HepG2 (cell line): ENCODE data around the gene CISTR. TPM values are rescaled to one million over a fixed set of nuclear protein-coding genes. Genes with fewer than 3 reads are reported as not detected.
A peak's percentile ranks its signal among the peaks of the same experiment; 100 is the strongest.

Experiments used
- ATAC-seq: fragments of 200-7000 bp; cut with Tn5 transposase; 3 replicates; pipeline ENCODE4 v1.9.1; 2020; ENCODE audit warnings: mild to moderate bottlenecking, moderate library complexity
- BruUV-seq: library from RNA; stranded (reverse); fragments of 400-500 nt; replicated peaks from 2 replicates; lab custom pipeline; 2021; lab: Mats Ljungman, UMichigan
- CTCF ChIA-PET: fragments of 300-600 bp; formaldehyde crosslinking; extraction: SDS; loops from one replicate; lab custom pipeline; 2021; ENCODE audit warnings: low total read pairs, inconsistent platforms, low intra/inter-chr PET ratio; lab: Yijun Ruan, JAX
- POLR2A ChIA-PET: fragments of 350-600 bp; sonication (Branson Sonifier 250); formaldehyde crosslinking; loops from one replicate; lab custom pipeline; 2020; ENCODE audit warnings: antibody characterized with exemption, inconsistent platforms; lab: Yijun Ruan, JAX
- DNase-seq: peaks from one replicate; pipeline ENCODE4 v3.0.0-alpha.2; 2015; ENCODE audit warnings: low spot score
- FAIRE-seq: peaks from 3 replicates; lab custom pipeline; 2011; peaks lifted over from hg19 to GRCh38; lab: Jason Lieb, UNC
- H2AFZ ChIP-seq: one replicate; pipeline ENCODE4 v1.6.1; 2011; ENCODE audit warnings: low read length, inconsistent platforms
- H3K27ac ChIP-seq: fragments of 300-600 bp; 3 replicates; pipeline ENCODE4 v1.8.0; 2011; ENCODE audit warnings: mixed run types, mild to moderate bottlenecking, mixed read lengths, low read length, inconsistent platforms; ENCODE audit not compliant: insufficient read depth; ENCODE audit errors: extremely low read length
- H3K27me3 ChIP-seq, 2 experiments: fragments of 200-600 bp in 1 of 2; 2 replicates in 1 of 2; 3 replicates in 1 of 2; pipeline versions ENCODE4 v1.6.0 to v1.8.0; 2011; ENCODE audit warnings: low read length in 2 of 2, mild to moderate bottlenecking in 2 of 2, moderate library complexity in 2 of 2, inconsistent platforms in 1 of 2; ENCODE audit not compliant: insufficient read depth in 2 of 2, control insufficient read depth in 1 of 2
- H3K36me3 ChIP-seq, 2 experiments: fragments of 200-600 bp in 1 of 2; replicated peaks in 1 of 2; 2 replicates in 1 of 2; 3 replicates in 1 of 2; pipeline versions ENCODE4 v1.5.1 to v1.8.0; 2011; ENCODE audit warnings: low read length in 2 of 2, inconsistent platforms in 1 of 2; ENCODE audit not compliant: insufficient read depth in 2 of 2, control insufficient read depth in 1 of 2
- H3K4me1 ChIP-seq: 2 replicates; pipeline ENCODE4 v1.5.1; 2012; ENCODE audit warnings: low read length, inconsistent platforms; ENCODE audit not compliant: insufficient read depth
- H3K4me2 ChIP-seq: 2 replicates; pipeline ENCODE4 v1.6.0; 2011; ENCODE audit warnings: low read depth, low read length, inconsistent platforms
- H3K4me3 ChIP-seq, 3 experiments: fragments of 200-600 bp in 1 of 3; sonication (generic), shearing (Covaris generic) in 1 of 3; replicated peaks in 1 of 3; 2 replicates each; pipeline ENCODE4 v1.5.1; 2011 to 2016; ENCODE audit warnings: low read length in 3 of 3, inconsistent platforms in 2 of 3, low read depth in 2 of 3, mild to moderate bottlenecking in 2 of 3, control low read depth in 1 of 3, mixed read lengths in 1 of 3; ENCODE audit not compliant: insufficient read depth in 1 of 3
- H3K79me2 ChIP-seq: one replicate; pipeline ENCODE4 v1.6.1; 2011; ENCODE audit warnings: low read length, inconsistent platforms; ENCODE audit not compliant: insufficient read depth
- H3K9ac ChIP-seq: 2 replicates; pipeline ENCODE4 v1.6.0; 2011; ENCODE audit warnings: mild to moderate bottlenecking, low read depth, low read length, inconsistent platforms; ENCODE audit not compliant: insufficient read depth
- H3K9me3 ChIP-seq: 2 replicates; pipeline ENCODE4 v1.5.1; 2012; ENCODE audit warnings: mild to moderate bottlenecking, low read length
- H4K20me1 ChIP-seq: 2 replicates; pipeline ENCODE4 v1.6.0; 2011; ENCODE audit warnings: inconsistent platforms, mild to moderate bottlenecking, low read length, moderate library complexity; ENCODE audit not compliant: insufficient read depth
- FOXJ3 ChIP-seq: sonication (generic); formaldehyde crosslinking; IDR thresholded peaks from 2 replicates; pipeline ENCODE4 v1.4.0; 2020; ENCODE audit warnings: missing genetic modification reagents, mild to moderate bottlenecking, borderline replicate concordance
- GTF2F1 ChIP-seq: fragments of 150-350 bp; IDR thresholded peaks from 2 replicates; pipeline ENCODE4 v1.6.1; 2014; ENCODE audit warnings: low read length
- NFIB ChIP-seq: sonication (generic); formaldehyde crosslinking; IDR thresholded peaks from 2 replicates; pipeline ENCODE4 v1.9.0; 2021; ENCODE audit warnings: missing genetic modification reagents, mild to moderate bottlenecking, borderline replicate concordance
- RBAK ChIP-seq: sonication (generic); formaldehyde crosslinking; IDR thresholded peaks from 2 replicates; pipeline ENCODE4 v1.5.1; 2020; ENCODE audit warnings: mild to moderate bottlenecking, missing genetic modification reagents
- SAP130 ChIP-seq: IDR thresholded peaks from 2 replicates; pipeline ENCODE4 v1.6.1; 2016; ENCODE audit warnings: low read depth
- SETDB1 ChIP-seq: sonication (generic); formaldehyde crosslinking; IDR thresholded peaks from 2 replicates; pipeline ENCODE4 v1.5.1; 2020; ENCODE audit warnings: missing genetic modification reagents, mild to moderate bottlenecking, borderline replicate concordance
- SSRP1 ChIP-seq: IDR thresholded peaks from 2 replicates; pipeline ENCODE4 v1.6.1; 2016; ENCODE audit warnings: control low read depth
- ZNF547 ChIP-seq: sonication (generic); formaldehyde crosslinking; IDR thresholded peaks from 2 replicates; pipeline ENCODE4 v1.5.1; 2020; ENCODE audit warnings: mild to moderate bottlenecking, missing genetic modification reagents
- ZNF879 ChIP-seq: sonication (generic); formaldehyde crosslinking; IDR thresholded peaks from 2 replicates; pipeline ENCODE4 v1.8.1; 2023; ENCODE audit warnings: missing genetic modification reagents
- WGBS: methylation state at CpG from one replicate; pipeline ENCODE4 v1.1.6; 2017; ENCODE audit warnings: low lambda C conversion rate; 5-methylcytosine and 5-hydroxymethylcytosine counted together
- in situ Hi-C: cut with HindIII; loops from 2 replicates; pipeline ENCODE4 v1.10.0; 2017; ENCODE audit warnings: low pct_unique_long_range_greater_than_20kb; ENCODE audit not compliant: extremely low pct_ligation_motif_present
- intact Hi-C: fragments of 100-400 bp; cut with micrococcal nuclease; formaldehyde crosslinking; loops from one replicate; pipeline ENCODE4 v1.10.0; 2022; ENCODE audit not compliant: unreplicated experiment
- polyA plus RNA-seq, 8 experiments: library from polyadenylated mRNA; depleted of rRNA in 3 of 8; stranded (reverse) in 7 of 8; unstranded in 1 of 8; fragments of >200 nt; fragmentation: Illumina TruSeq in 4 of 8; extraction: Trizol in 4 of 8; gene quantifications; 2 replicates each; pipeline versions ENCODE4 v1.2.1 to v1.2.3, GENCODE V29; 2011 to 2016; ENCODE audit warnings: low read depth in 4 of 8, missing spikeins in 1 of 8, mixed read lengths in 1 of 8; ENCODE audit not compliant: insufficient read depth in 1 of 8
- total RNA-seq, 5 experiments: library from RNA; depleted of rRNA; stranded (reverse); fragments of >200 nt; fragmentation: Illumina TruSeq; extraction: Trizol; gene quantifications; 2 replicates each; pipeline ENCODE4 v1.2.3, GENCODE V29; 2016; ENCODE audit warnings: low read depth in 1 of 5
- TF ChIP-seq, protein P1 (sequence below): sonication (generic); IDR thresholded peaks from 2 replicates; pipeline ENCODE4 v1.6.1; 2016; ENCODE audit warnings: low read depth, borderline replicate concordance
- TF ChIP-seq, protein P2 (sequence below): IDR thresholded peaks from 2 replicates; pipeline ENCODE4 v1.6.1; 2016; ENCODE audit warnings: control low read depth
- TF ChIP-seq, protein P3 (sequence below): sonication (generic); formaldehyde crosslinking; IDR thresholded peaks from 2 replicates; pipeline ENCODE4 v1.8.1; 2023; ENCODE audit warnings: mild to moderate bottlenecking, missing genetic modification reagents
- TF ChIP-seq, protein P4 (sequence below): sonication (generic); formaldehyde crosslinking; IDR thresholded peaks from 2 replicates; pipeline ENCODE4 v1.9.0; 2021; ENCODE audit warnings: missing genetic modification reagents, mild to moderate bottlenecking, borderline replicate concordance

Gene CISTR
- total and polyA plus RNA-seq, 2 of the 13 experiments (the other 11 are each of a cell fraction or from before 2014, with no cell fraction given) = not detected

DNA sequence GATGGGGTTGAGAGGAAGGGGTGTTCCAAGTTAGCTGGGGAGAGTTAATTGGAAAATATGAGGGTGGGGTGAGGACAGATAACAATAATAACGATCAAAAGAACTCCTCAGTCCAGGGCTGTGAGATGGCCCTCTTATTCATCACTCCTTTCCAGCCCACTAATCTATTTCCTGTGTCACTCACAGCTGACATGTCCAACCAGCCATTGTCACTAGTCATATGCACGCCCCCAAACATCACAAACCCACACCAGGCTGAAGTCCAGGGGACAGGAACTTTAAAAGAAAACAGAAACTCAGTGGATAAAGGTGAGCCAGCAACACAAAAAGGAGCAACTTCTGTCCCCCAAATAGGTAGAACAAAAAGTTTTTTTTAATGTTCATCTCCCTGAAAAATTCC, 25.4 kb downstream of the CISTR start:
- BruUV-seq = no TSS peak
- POLR2A ChIA-PET = interaction anchor here (1.6 kb wide), 1 partner anchor 50 kb away, joined by 3 read pairs; no protein-coding TSS in a partner anchor
- no peak overlapping the region for H3K27ac ChIP-seq
- H3K4me1 ChIP-seq = peaks cover 16% of the 10 kb centered on the region
- peak overlapping the region; percentile 72 to 81 (median 76) for H3K4me3 ChIP-seq
- DNase-seq = peak; percentile 38
- H3K36me3 ChIP-seq = peaks cover 0 to 5% of the 10 kb centered on the region in 2 experiments; a peak in 2 of 5 replicates
- H3K4me2 ChIP-seq = peak overlapping the region; percentile 82
- no peaks in the 10 kb centered on the region for H3K27me3 ChIP-seq
- no peaks in the 10 kb centered on the region for H4K20me1 ChIP-seq
- H3K79me2 ChIP-seq = no peaks in the 10 kb centered on the region
- ATAC-seq = peak; percentile 27; the same call in 2 of the 3 replicates
- no peaks in the 10 kb centered on the region for H3K9me3 ChIP-seq
- no peak for FAIRE-seq
- TF ChIP-seq SSRP1 (CRISPR knock-in tag) (no peak), SAP130 (CRISPR knock-in tag) (peak; percentile 63; the same call in 1 of the 2 replicates)
- TF ChIP-seq, protein P1, sequence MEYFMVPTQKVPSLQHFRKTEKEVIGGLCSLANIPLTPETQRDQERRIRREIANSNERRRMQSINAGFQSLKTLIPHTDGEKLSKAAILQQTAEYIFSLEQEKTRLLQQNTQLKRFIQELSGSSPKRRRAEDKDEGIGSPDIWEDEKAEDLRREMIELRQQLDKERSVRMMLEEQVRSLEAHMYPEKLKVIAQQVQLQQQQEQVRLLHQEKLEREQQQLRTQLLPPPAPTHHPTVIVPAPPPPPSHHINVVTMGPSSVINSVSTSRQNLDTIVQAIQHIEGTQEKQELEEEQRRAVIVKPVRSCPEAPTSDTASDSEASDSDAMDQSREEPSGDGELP = peak; percentile 48; the same call in 1 of the 2 replicates
- TF ChIP-seq, protein P2, sequence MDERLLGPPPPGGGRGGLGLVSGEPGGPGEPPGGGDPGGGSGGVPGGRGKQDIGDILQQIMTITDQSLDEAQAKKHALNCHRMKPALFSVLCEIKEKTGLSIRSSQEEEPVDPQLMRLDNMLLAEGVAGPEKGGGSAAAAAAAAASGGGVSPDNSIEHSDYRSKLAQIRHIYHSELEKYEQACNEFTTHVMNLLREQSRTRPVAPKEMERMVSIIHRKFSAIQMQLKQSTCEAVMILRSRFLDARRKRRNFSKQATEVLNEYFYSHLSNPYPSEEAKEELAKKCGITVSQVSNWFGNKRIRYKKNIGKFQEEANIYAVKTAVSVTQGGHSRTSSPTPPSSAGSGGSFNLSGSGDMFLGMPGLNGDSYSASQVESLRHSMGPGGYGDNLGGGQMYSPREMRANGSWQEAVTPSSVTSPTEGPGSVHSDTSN (CRISPR knock-in tag) = peak; percentile 75
- no peak overlapping the region for H2AFZ ChIP-seq
- CTCF ChIA-PET = no interaction called here
- in situ Hi-C loops = no loop called here
- WGBS = 3% methylated on average over 2 of the region's 2 CpGs
- intact Hi-C loops = loop anchor here (2.0 kb wide), 1 partner anchor 20 kb away; no protein-coding TSS in a partner anchor
- peak overlapping the region; percentile 66; the same call in 1 of the 2 replicates for H3K9ac ChIP-seq

- Histone ChIP-seq H3K79me2 (no peaks in the 10 kb centered on the region), H3K9ac (no peak overlapping the region), H3K4me2 (peak overlapping the region; percentile 82), H3K9me3 (no peaks in the 10 kb centered on the region), H3K4me1 (peaks cover 16% of the 10 kb centered on the region), H3K4me3 (peak overlapping the region in 1 of 3 experiments; percentile 81; a peak in 2 of 6 replicates), H3K27me3 (no peaks in the 10 kb centered on the region), H2AFZ (no peak overlapping the region), H3K36me3 (peaks cover 0 to 5% of the 10 kb centered on the region in 2 experiments; a peak in 2 of 5 replicates), H3K27ac (no peak overlapping the region), H4K20me1 (no peaks in the 10 kb centered on the region)
- CTCF ChIA-PET = no interaction called here
- no peak for DNase-seq
- FAIRE-seq = no peak
- ATAC-seq = no peak
- in situ Hi-C loops (no loop called here), intact Hi-C loops (loop anchor here (2.0 kb wide), 1 partner anchor 21 kb away; no protein-coding TSS in a partner anchor)
- 54% methylated on average over 4 of the region's 4 CpGs for WGBS
- no TSS peak for BruUV-seq
- POLR2A ChIA-PET = no interaction called here
- no peak for TF ChIP-seq GTF2F1
- no peak for TF ChIP-seq SETDB1 (CRISPR knock-in tag)
- no peak for TF ChIP-seq NFIB
- TF ChIP-seq, protein P3, sequence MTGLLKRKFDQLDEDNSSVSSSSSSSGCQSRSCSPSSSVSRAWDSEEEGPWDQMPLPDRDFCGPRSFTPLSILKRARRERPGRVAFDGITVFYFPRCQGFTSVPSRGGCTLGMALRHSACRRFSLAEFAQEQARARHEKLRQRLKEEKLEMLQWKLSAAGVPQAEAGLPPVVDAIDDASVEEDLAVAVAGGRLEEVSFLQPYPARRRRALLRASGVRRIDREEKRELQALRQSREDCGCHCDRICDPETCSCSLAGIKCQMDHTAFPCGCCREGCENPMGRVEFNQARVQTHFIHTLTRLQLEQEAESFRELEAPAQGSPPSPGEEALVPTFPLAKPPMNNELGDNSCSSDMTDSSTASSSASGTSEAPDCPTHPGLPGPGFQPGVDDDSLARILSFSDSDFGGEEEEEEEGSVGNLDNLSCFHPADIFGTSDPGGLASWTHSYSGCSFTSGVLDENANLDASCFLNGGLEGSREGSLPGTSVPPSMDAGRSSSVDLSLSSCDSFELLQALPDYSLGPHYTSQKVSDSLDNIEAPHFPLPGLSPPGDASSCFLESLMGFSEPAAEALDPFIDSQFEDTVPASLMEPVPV (CRISPR knock-in tag) = no peak
- no peak for TF ChIP-seq FOXJ3 (CRISPR knock-in tag)
- TF ChIP-seq ZNF879 (CRISPR knock-in tag) = no peak
- no peak for TF ChIP-seq RBAK
- TF ChIP-seq ZNF547 = no peak
- TF ChIP-seq, protein P4, sequence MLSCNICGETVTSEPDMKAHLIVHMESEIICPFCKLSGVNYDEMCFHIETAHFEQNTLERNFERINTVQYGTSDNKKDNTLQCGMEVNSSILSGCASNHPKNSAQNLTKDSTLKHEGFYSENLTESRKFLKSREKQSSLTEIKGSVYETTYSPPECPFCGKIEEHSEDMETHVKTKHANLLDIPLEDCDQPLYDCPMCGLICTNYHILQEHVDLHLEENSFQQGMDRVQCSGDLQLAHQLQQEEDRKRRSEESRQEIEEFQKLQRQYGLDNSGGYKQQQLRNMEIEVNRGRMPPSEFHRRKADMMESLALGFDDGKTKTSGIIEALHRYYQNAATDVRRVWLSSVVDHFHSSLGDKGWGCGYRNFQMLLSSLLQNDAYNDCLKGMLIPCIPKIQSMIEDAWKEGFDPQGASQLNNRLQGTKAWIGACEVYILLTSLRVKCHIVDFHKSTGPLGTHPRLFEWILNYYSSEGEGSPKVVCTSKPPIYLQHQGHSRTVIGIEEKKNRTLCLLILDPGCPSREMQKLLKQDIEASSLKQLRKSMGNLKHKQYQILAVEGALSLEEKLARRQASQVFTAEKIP (CRISPR knock-in tag) = no peak
Observed at GRCh38 chr12:53725824-53726223, 26.0 kb downstream of the CISTR start.
